ENCODE results near the gene SLC1A7. TPM values are rescaled to one million over a fixed set of nuclear protein-coding genes. Genes with fewer than 3 reads are reported as not detected.
A peak's percentile ranks its signal among the peaks of the same experiment; 100 is the strongest.

SLC1A7 gene
- total RNA-seq, 1 donor from 2014 or later, result 0.32 TPM

- DNase-seq (peak; percentile 75), ATAC-seq (peak; percentile 71)
- intact Hi-C loops (cut with micrococcal nuclease), result no loop called here
Measured at GRCh38 chr1:53122201-53122885, 20.1 kb downstream of the SLC1A7 start.

- ATAC-seq (peak; percentile 61), DNase-seq (peak; percentile 78)
- intact Hi-C loops (cut with micrococcal nuclease), result no loop called here
Measured at GRCh38 chr1:53121319-53122172, 20.9 kb downstream of the SLC1A7 start.

- DNase-seq (no peak), ATAC-seq (no peak)
- intact Hi-C loops (cut with micrococcal nuclease), result no loop called here
Measured at GRCh38 chr1:53120659-53121058, 21.8 kb downstream of the SLC1A7 start.

- no peak for ATAC-seq
- intact Hi-C loops (cut with micrococcal nuclease), result no loop called here
Measured at GRCh38 chr1:53117836-53118235, 24.6 kb downstream of the SLC1A7 start.

GRCh38 chr1:53116933-53117600, 25.4 kb downstream of the SLC1A7 start:
- DNase-seq, result peak; percentile 6
- no peak for ATAC-seq
- intact Hi-C loops (cut with micrococcal nuclease), result no loop called here

More at GRCh38 chr1:53117836-53118235, 24.6 kb downstream of the SLC1A7 start:
- peak; percentile 5 for DNase-seq

- intact Hi-C loops (cut with micrococcal nuclease), result no loop called here
- ATAC-seq (no peak), DNase-seq (peak; percentile 24)
Measured at GRCh38 chr1:53116307-53116810, 26.1 kb downstream of the SLC1A7 start.

GRCh38 chr1:53115403-53116306, 26.8 kb downstream of the SLC1A7 start:
- ATAC-seq (peak; percentile 18), DNase-seq (peak; percentile 38)
- intact Hi-C loops (cut with micrococcal nuclease), result no loop called here

GRCh38 chr1:53114581-53115400, 27.6 kb downstream of the SLC1A7 start:
- intact Hi-C loops (cut with micrococcal nuclease), result no loop called here
- ATAC-seq, result no peak
- no peak for DNase-seq

GRCh38 chr1:53114090-53114489, 28.3 kb downstream of the SLC1A7 start:
- no peak for ATAC-seq
- no peak for DNase-seq
- intact Hi-C loops (cut with micrococcal nuclease), result no loop called here

GRCh38 chr1:53112861-53113260, 29.6 kb downstream of the SLC1A7 start:
- intact Hi-C loops (cut with micrococcal nuclease), result no loop called here
- ATAC-seq (no peak), DNase-seq (no peak)

- no peak for ATAC-seq
- intact Hi-C loops (cut with micrococcal nuclease), result no loop called here
- DNase-seq, result no peak
Measured at GRCh38 chr1:53112271-53112774, 30.1 kb downstream of the SLC1A7 start.

GRCh38 chr1:53111693-53112092, 30.7 kb downstream of the SLC1A7 start:
- no peak for ATAC-seq
- DNase-seq, result no peak
- intact Hi-C loops (cut with micrococcal nuclease), result no loop called here

GRCh38 chr1:53111073-53111556, 31.3 kb downstream of the SLC1A7 start:
- DNase-seq (no peak), ATAC-seq (no peak)
- intact Hi-C loops (cut with micrococcal nuclease), result no loop called here

GRCh38 chr1:53110370-53111072, 31.9 kb downstream of the SLC1A7 start:
- intact Hi-C loops (cut with micrococcal nuclease), result no loop called here
- no peak for ATAC-seq
- DNase-seq, result no peak

- no peak for DNase-seq
- ATAC-seq, result peak; percentile 62
- intact Hi-C loops (cut with micrococcal nuclease), result no loop called here
Measured at GRCh38 chr1:53108646-53109580, 33.5 kb downstream of the SLC1A7 start.
